GM19351 (cell line): Measurements from ENCODE around the gene LRRC36.
A peak's percentile ranks its signal among the peaks of the same experiment; 100 is the strongest.

Experiments
- ATAC-seq: cut with Tn5 transposase; IDR thresholded peaks from one replicate; pipeline ENCODE4 v1.9.1; 2021; ENCODE audit warnings: mild to moderate bottlenecking, moderate library complexity; ENCODE audit not compliant: unreplicated experiment

The LRRC36 gene

DNA sequence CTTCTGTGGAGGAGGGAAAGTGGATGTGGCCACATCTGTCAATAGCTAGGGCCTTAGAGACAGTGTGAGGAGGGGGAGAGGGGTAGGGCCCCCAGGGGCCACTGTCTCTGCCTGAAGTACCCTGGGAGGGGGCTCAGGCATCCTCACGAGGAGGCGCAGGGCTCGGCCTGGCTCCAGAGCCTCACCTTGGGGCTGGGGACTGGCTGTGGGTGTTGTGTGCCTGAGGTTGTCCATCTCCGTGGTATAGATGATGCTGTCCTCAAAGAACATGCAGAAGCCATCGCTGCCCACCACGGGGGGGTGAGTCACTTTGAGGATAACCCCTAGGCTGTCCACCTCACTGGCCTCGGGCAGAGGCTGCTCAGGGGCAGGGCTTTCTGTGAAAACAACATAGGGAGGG lies 35.2 kb upstream of the LRRC36 start:
- ATAC-seq = no peak

DNA sequence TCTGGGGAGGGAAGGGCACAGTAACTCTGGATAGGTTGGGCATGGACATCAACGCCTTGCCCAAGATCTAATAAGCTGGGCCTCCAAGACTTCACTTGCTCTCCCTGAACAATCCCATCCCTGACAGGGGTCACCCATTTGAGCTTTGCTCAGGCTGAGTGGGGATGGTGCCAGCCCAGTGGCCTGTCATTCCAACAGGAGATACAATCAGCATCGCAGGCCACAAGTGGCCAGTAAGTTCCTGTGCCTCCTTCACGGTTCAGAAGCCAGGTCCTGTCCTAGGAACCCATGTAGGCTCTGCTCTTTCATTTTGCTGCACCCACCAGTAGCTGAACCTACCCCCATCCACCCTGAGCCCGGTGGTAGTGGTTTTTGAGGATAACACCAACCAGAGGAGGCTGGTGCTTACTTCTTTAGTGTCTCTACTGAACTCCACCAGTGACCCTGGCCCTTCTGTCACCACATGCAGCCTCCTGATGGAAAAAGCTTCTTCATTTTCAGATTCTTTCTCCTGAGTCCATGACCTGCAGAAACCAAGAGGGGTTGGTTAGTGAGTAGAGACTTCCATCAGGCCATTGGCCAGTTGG lies 32.4 kb upstream of the LRRC36 start:
- no peak for ATAC-seq

DNA sequence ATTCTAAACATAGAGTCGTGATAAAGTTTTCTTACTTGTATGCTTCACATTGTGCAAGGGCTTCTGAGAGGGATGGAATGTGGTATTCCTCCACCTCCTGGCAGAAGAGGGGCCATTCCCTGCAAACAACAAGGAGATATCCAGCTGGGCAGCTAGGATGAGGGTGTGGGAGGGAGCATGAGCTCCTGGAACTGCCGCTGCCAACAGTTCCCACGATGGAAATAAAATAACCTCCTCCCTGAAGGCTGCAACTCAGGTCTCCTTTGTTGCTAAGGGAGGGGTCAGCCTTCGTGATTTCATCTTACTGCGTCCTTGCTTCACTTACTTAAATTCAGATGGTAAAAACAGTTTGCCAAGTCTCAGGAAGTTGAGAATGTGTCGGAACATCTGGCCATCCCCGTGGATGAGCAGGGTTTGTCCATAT lies 31.7 kb upstream of the LRRC36 start:
- no peak for ATAC-seq

DNA sequence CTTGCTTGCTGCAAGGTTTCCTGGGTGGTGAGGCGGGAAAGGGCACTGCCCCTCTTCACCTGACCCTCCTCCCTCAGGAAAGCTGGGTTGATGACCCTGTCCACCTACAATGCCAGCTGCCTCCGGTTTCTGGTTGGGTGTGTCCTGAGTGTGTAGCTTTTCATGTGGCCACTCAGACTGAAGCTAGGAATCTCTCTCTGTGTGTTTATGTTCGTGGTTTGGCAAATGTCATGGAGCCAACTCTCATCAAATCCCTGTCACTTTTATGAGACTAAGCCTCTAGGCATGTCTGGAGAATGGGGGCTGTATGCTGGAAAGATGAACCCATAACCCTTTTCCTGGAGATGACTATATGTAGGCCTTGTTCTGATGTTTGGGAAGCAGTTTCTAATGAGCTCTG lies 30.2 kb upstream of the LRRC36 start:
- no peak for ATAC-seq

DNA sequence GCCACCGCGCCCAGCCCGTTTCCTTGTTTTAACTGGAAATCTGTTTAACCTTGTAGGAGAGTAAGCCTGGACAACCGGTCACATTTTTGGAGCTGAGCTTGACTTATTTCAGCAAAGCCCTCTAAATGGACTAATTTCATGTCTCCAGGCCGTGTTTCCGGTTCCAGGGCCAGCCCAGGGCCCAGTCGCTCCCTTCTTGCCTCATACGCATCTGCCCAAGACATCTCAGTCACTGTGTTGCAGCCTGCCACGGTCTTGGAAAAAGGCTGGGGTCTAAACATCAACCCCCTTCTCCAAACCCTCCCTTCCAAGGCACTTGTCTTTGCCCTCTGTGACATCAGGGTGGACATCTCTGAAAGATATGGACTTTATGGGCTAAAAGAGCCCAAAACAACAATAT lies 28.3 kb upstream of the LRRC36 start:
- no peak for ATAC-seq

DNA sequence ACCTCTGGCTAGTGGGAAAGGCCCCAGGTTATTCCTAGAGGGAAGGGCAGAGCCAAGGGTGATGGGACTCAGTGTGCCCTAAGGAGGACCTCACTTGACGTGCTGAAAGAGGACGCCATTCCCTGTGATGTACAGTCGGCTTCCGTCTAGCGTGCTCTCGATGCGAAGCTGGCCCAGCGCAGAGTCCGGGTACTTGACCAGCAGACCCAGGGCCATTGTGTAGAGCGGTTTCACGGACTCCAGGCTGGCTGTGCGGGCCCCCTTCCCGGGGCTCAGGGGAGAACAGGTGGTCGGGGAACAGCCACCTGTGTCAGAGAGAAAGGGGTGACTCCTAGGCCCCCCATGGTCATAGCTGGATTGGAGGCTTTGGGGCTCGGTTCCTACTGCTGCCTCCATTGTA lies 27.3 kb upstream of the LRRC36 start:
- ATAC-seq = no peak

DNA sequence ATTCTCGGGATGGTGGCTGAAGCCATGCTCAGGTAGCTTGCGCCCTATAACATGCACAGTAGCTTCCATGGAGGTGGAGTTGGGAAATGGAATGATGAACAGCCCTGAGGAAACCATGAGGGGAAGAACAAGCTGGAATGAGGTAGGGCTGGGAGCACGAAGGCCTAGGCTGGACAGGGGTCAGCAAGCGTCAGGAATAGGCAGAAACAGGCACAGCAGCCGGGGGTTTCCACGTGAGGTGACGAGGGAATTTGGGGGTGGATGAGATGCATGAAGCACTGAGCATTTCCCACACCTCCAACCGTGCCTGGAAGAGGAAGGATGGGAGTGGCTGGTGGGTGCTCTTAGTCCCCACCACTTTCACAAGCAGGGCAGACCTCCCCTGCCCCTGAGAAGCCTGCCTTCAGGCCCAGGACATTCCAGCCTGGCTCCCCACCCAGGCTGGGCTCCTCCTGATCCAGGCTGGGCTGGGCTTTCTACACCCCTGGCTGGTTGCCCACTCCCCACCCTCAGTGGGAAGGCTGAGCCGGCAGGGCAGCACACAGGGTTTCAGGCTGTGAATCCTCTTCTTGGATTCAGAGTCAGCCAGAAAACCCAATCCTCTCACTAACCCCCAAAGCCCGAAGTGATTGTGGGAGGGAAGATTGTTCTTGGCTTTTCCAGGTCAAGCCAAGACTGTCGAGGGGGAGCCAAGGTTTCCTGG lies 25.4 kb upstream of the LRRC36 start:
- ATAC-seq = no peak

DNA sequence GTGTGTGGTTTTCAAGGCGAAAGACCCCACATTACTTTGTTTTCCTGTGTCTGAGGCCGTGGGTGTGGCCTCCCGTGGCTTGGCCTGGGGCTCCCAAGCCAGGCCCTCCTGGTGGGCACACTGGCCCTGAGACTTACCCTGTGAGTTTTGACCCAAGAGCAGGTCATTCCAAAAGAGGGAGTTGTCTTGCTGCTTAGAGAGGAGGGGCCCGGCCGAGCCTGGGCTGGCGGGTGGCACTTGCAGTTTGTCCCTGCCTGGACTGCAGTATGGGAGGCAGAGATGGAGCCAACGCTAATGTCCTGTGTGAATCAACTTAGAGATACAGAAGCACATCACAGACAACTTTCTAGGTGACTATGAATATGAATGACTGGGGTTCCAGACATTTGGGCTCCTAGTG lies 24.5 kb upstream of the LRRC36 start:
- ATAC-seq = no peak

DNA sequence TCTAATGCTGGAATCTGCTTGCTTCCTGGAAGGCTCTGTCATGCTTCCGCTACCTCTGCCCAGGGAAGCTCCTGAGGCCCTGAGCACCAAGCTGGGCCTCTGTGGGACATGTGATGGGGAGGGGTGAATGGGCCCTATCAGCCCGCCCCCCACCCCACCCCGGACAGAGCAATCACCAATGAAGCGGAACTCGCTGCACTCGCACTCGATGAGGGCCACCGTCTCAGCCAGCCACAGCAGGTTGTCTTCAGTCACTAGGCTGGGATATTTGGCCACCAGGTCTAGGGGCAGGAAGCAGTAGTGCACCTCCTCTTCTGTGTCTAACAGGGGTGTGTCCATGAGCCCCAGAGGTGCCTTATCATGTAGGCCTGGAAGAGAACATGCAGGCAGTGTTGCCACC lies 23.6 kb upstream of the LRRC36 start:
- ATAC-seq = no peak

DNA sequence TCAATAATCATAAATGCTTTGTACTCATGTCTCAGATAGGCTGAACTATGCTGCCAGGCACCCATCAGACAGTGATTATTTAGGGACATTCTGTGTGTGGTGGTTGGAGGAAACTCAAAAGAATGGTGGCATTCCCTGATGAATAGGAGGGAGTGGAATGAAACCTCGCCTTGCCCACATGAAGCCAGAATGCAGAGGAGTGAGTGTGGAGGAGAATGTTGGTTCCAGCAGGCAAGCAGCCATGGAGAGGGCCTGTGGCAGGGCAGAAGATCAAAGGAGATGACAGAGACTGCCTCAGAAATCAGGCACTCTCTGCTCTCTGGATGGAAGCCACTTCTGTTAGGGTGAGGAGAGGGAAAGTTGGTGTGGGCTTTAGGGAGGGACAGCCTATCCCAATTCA lies 22.6 kb upstream of the LRRC36 start:
- no peak for ATAC-seq

DNA sequence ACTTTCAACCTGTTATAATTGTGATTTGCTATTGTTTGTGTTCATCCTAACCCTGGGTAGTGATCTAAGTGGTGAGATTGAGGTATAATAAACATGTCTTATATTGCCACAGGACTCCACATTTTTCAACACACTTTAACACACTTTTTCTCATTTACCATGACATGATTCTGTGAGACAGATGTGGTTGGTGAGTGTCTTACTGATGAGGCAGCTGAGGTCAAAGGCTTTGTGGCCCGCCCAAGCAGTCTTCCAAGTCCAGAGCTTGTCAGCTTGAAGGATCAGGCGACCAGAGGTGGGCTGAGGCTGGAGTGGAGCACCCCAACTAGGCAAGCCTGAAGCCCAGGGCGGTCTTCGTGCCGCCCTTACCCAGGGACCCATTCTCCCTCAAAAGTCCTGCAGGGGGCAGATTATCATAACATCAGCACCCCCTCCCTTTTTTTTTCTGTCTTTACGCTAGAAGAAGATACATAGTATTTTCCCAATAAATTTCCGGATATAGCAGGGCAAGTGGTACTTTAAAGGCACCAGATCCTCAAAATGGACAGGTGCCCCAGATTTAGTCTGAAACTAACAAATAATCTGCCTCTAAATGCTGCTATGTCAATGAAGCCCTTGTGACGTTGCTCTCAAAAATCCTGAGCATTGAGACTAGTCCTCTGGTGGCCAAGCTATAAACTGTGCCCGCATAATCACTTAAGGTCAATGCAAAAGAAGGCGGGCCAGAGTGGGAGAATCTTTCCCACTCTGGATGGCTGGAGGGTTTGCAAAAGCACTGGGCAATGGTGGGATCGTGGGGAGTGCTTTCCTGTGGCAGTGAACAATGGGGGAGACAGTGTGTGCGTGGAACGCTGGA lies 21.2 kb upstream of the LRRC36 start:
- no peak for ATAC-seq

DNA sequence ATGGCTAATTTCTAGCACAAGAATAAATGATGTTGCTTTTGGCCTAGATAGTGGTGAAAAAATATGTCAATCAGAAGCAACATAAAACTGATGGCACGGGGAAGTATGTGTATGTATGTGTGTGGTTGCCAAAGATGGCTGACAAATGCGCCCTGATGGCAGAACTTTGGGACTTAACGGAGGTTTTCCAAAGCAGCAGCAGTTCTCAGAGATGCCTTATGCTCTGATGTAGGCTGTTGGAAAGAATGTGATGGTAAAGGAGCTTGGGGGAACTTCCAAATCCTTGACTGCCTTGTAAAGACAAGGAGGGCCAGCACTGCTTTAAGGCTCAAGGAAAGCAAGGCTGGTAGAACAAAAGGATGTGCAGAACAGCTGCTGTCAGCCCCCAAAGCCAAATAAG lies 16.1 kb upstream of the LRRC36 start:
- ATAC-seq = no peak

DNA sequence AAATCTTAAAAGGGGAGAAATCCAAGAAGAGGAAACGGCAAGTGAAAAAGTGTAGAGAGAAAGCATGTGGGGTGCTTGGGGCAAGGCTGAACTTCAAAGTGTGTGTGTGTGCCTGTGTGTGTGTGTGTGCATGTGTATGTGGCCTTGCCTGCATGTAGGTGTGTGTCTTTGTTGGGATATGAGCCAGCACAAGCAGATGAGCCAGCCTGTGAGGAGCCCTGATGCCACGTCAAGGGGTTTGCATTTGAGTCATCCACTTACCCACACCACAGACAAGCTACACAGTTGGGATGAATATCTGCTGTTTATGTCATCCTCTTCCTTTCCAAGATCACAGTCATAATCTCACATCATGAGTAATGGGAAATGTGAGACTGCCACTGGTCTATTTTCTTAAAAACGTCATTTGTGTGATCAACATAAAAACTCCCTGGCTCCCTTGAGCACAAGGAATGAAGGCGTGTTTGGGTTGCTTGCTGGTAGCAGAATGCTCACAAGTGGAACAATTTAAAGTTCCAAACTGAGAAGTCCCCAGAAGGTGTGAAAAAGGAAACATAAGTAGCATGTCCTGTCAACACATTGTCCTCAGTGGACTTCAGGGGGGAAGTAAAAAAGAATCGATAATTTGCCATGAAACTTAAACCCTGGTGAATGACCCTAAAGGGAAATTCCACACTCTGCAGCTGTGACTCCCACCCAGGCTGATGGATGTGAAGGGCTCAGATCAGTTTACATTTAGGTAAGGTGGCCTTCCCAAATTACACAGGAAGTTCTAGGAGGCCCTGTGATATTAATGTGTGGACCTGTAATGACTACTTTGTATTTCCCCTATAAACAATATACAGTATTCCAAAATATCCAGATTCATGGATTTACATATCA lies 14.8 kb upstream of the LRRC36 start:
- peak; percentile 81 for ATAC-seq

DNA sequence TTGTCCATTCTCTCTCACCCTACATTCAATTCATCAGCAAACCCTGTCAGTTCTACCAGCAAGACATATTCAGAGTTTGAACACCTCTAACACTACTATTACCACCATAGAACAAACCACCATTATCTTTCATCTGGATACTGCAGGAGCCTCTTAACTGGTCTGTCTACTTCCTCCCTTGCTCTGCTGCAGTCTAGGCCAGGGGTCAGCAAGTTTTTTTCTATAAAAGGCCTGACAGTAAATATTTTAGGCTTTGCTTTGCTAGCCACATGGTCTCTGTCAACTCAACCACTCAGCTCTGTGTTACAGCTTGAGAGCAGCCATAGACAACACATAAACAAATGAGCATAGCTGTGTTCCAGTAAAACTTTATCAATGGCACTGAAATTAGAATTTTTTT lies 13.9 kb upstream of the LRRC36 start:
- no peak for ATAC-seq

DNA sequence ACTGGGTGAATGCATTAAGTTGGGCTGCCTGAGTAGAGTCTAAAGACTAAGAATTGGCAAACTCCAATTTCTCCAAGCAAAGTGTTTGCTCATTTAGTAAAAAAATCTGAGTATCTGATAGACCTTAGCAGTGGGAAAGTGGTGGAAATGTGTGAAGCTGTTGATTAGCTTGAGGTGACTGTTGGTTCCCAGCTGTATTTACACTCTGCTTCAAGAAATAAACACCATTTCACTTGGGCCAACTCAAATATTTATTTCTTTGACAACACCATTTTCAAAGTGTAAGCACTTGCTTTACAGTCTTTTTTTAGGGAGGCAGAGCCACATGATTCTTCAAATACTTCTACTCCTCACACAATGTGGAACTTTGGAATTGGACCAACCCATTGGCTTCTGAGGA lies 8.8 kb upstream of the LRRC36 start:
- no peak for ATAC-seq

DNA sequence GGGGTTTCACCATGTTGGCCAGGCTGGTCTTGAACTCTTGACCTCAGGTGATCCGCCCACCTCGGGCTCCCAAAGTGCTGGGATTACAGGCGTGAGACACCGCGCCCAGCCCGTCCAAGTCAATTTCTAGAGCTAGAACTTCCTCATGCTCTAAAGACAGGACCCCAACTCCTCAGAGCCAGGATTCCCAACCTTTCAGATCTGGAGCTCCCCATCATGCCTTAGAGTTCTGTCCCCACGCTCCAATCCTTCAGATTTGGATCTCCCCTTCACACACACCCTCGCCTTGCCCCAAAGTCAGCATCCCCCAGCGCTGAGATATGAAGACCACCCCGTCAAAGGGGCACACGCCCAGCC lies 522 bp upstream of the LRRC36 start:
- ATAC-seq = no peak

DNA sequence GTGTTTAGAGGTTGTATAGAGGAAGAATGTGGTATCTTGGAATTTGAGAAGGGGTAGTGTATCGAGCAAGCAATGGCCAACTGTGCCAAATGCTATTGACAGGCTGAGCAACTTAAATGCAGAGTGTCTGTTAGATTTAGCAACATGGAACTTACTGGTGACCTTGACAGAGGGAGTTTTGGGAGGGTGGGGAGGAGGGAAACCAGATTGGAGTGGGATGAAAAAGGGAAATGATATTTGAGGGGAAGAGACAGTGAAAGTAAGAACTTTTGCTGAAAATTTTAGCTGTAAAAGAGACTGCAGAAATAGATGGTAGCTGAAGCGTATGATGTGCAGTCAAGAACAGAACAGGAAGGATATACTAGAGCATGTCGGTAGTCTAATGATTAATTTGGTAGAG lies 1.1 kb downstream of the LRRC36 start:
- no peak for ATAC-seq

DNA sequence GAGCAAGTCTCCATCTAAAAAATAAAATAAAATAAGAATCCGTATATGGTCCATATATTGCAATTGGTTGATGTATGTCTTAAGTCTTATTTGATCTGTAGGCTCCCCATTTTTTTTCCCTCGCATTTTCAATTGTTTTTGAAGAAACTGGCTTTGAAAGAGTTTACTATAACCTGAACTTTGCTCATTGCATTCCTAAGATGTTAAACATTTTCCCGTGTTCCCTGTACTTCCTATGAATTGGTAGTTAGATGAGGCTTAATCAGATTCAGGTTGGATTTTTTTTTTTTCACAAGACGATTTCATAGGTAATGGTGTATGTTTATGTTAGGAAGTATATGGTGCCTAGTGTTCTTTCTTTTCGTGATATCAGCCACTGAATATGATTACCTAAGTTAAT lies 3.3 kb downstream of the LRRC36 start:
- no peak for ATAC-seq

DNA sequence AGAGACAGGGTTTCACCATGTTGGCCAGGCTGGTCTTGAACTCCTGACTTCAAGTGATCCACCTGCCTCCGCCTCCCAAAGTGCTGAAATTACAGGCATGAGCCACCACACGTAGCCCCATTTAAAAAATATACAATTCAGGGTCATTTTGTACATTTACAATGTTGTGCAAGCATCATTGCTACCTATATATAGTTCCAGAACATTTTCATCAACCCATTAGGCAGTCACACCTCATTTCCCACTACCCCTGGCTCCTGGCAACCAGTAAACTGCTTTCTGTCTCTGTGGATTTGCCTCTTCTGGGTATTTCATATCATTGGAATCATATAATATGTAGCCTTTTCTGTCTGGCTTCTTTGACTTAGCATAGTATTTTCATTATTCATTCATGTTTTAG lies 6.7 kb downstream of the LRRC36 start:
- ATAC-seq = no peak

DNA sequence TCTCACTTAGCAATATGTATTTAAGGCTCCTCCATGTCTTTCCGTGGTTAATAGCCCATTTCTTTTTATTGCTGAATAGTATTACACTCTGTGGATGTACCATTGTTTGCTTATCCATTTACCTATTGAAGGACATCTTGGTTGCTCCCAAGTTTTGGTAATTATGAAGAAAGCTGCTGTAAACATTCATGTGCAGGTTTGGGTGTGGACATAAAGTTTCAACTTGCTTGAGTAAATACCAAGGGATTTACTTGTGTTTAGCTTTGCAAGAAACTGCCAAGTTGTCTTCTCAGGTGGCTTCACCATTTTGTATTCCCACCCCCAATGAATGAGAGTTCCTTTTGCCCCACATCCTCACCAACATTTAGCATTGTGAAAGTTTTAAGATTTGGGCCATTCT lies 9.5 kb downstream of the LRRC36 start:
- ATAC-seq = no peak

DNA sequence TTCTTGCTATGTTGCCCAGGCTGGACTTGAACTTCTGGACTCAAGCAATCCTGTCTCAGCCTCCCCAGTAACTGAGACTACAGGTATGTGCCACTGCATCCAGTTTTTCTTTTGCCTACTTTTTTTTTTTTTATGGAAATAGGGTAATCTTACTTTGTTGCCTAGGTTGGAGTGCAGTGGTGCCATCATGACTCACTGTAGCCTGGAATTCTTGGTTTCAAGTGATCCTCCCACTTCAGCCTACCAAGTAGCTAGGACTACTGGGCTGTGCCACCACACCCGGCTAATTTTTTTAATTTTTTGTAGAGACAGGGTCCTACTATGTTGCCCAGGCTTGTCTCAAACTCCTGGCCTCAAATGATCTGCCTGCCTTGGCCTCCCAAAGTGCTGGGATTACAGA lies 10.0 kb downstream of the LRRC36 start:
- no peak for ATAC-seq
